DND-41 (cell line): Measurements from ENCODE around the gene USF2.

ENCODE experiments used
- CTCF ChIP-seq: IDR thresholded peaks from 2 replicates; pipeline ENCODE4 v1.5.1; 2012; ENCODE audit warnings: borderline replicate concordance, low read length, moderate library complexity, mild to moderate bottlenecking; ENCODE audit not compliant: poor library complexity, severe bottlenecking; ENCODE audit errors: extremely low read depth
- EZH2 ChIP-seq: IDR thresholded peaks from 3 replicates; pipeline ENCODE4 v1.6.1; 2012; ENCODE audit warnings: borderline replicate concordance, low read depth, mild to moderate bottlenecking, moderate library complexity, low read length, inconsistent platforms; ENCODE audit not compliant: severe bottlenecking

- TF ChIP-seq EZH2: no peak
- no peak for TF ChIP-seq CTCF
Measured at GRCh38 chr19:35251456-35251855, 17.3 kb upstream of the USF2 start.
